Right forelimb (tissue), 1 donor: ENCODE data around the gene EMC9.

Experiments
- DNase-seq: peaks from one replicate; pipeline ENCODE4 v3.0.0-alpha.2; 2018

EMC9 gene

GRCh38 chr14:24102357-24103048, 38.9 kb downstream of the EMC9 start:
- DNase-seq = no peak

GRCh38 chr14:24100982-24101494, 40.4 kb downstream of the EMC9 start:
- DNase-seq = no peak

GRCh38 chr14:24100197-24100981, 41.0 kb downstream of the EMC9 start:
- no peak for DNase-seq

- no peak for DNase-seq
These were observed 42.2 kb downstream of the EMC9 start for GRCh38 chr14:24098927-24099813.

GRCh38 chr14:24098229-24098926, 43.0 kb downstream of the EMC9 start:
- no peak for DNase-seq

GRCh38 chr14:24096545-24097181, 44.7 kb downstream of the EMC9 start:
- no peak for DNase-seq

- peak; percentile 51 for DNase-seq
These were observed 45.9 kb downstream of the EMC9 start for GRCh38 chr14:24095271-24096068.

- no peak for DNase-seq
These were observed 46.5 kb downstream of the EMC9 start for GRCh38 chr14:24094841-24095270.

GRCh38 chr14:24093901-24094840, 47.2 kb downstream of the EMC9 start, which contains the start of gene PCK2:
Gene PCK2 (plus strand): TSS chr14:24094311. CDS start chr14:24094406, 95 bp downstream.
- peak; percentile 87 for DNase-seq

- DNase-seq = no peak
These were observed 48.0 kb downstream of the EMC9 start for GRCh38 chr14:24093207-24093900.

- DNase-seq = no peak
These were observed 48.7 kb downstream of the EMC9 start for GRCh38 chr14:24092505-24093206.

GRCh38 chr14:24092110-24092504, 49.3 kb downstream of the EMC9 start:
- no peak for DNase-seq

- no peak for DNase-seq
These were observed 51.5 kb downstream of the EMC9 start for GRCh38 chr14:24089890-24090289.
